TTC549 (cell line): ENCODE data around the gene AUTS2.

Source experiments
- FAIRE-seq: peaks from 2 replicates; lab custom pipeline; 2012; peaks lifted over from hg19 to GRCh38; lab: Jason Lieb, UNC

AUTS2 gene

DNA sequence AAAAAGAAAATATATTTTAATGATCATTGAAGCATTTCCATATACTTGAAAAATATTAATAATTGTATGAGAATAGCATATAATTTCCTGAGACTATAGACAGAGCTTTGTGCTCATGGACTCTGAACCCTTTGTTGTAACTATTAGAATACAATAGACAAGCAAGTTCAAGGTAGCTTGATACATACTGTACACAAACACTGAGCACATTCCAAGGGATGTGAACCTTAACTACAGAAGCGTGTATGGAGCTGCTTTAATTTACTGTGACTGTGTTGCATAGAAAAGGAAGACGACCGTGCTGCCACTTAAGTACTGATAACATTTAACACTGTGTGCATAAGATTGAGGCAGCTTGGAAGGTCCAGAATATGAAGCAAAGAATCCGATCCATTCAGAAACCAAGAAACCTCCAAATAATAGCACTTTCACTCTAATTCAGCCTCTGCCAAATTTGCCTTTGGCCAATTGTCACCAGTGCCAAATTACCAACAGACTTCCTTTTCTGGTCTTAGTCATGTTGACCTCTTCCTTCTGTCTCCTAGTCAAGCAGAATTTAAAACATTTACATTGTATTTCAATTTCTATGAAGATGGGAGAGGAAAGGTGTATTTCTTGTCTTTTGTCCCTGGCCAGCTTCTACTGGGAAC lies 967.6 kb downstream of the AUTS2 start:
- FAIRE-seq: no peak

DNA sequence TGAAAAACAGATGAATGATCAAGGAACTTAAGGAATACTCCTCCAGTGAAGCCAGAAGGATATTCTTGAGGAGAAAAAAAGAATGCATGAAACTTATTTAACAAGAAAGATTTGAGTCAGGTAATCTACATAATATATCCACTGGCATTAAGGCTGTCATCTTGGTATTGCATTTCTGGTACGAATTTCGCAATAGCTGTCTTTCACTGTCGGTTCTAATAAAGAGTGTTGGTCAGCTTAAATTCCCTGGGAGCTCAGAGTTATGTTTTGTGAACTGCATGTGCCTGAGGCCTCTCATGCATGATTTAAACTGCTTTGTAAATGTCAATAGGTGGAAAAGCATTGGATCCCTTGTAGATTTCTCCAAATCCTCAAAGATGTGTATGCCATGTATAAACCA lies 968.4 kb downstream of the AUTS2 start:
- no peak for FAIRE-seq

DNA sequence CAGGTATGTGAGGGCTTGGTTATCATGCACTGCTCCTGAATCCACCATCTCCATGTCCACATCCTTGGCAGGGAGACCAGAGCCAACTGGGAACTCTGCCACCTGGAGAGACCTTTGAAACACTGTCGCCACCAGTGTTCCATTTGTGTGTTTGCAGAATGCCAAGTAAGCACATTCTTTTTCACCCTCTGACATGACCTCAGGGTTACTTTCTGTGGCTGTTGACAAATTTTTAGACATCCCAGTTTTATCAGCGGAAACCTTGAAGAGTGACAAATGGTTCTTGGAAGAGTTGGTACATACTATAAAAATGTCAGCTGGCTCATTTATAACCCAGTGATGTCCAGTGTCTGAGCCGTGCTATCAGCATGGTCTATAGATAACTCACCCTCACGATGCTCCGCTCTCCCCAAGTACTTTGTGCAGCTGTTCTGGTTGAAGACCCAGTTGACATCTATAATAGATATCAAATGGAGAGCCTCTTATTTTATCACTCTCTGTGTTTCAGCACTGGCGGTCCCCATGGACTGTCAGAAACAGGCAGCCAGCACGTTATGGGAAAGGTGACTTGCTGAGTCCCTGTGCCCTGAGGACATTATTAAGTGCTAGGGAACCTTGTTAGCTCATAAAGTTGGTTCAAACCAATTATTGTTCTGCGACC lies 970.5 kb downstream of the AUTS2 start:
- no peak for FAIRE-seq

DNA sequence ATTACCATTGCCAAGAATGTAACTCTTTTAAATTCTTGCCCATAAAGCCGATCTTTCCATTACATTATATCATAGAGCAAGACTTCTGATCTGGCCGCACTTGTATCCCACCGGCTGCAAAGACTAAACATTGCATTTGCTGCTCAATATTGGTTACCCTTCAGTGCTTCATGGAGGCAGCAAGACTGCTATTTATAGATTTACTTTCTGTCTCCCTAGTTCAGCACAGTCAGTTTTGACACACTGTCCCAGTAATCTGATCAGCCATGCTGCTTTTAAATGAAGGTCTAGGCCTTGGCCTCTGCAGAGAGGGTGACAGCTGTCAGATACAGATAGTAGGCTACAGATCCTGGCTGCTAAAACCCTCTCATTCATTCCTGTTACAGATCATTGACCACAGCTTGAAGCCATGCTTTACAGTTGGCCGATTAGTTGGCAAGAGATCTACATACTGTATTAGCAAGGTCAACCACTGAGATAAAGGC lies 971.1 kb downstream of the AUTS2 start:
- FAIRE-seq: no peak

DNA sequence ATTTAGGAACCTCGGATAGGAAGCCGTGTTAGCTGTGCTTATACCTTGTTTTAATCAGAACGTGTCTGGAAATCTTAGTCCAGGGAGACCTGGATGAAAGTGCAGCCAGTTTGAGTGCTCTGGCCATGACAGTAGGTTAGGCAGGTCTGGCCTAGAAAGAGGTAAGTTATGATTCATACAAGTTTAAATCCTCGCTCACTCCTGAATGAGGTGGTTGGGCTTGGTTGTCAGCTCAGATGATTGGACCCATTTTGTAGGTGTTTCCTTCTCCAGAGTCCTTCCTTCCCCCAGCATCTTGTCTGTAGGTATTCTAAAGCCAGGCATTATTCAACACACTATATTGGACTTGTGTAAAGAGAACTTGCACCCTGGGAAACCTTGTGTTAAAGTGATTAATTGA lies 971.8 kb downstream of the AUTS2 start:
- no peak for FAIRE-seq

DNA sequence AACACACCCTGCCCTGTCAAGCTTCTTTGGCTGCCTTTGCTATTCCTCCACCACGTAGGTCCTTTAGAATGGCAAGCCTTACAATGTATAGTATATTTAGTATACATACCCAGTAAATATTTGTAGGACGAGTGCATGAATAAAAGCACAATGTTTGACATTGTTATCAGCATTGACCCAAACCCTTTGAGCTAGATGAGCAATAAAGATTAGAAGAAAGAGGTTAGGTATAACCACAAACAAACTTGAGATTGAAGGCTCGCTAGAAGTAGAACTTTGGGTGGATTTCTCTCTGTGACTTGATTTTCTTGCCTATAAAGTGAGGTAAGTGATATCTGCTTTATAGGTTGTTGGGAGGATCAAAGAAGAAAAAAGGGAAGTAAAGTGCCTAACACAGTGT lies 972.7 kb downstream of the AUTS2 start:
- no peak for FAIRE-seq

DNA sequence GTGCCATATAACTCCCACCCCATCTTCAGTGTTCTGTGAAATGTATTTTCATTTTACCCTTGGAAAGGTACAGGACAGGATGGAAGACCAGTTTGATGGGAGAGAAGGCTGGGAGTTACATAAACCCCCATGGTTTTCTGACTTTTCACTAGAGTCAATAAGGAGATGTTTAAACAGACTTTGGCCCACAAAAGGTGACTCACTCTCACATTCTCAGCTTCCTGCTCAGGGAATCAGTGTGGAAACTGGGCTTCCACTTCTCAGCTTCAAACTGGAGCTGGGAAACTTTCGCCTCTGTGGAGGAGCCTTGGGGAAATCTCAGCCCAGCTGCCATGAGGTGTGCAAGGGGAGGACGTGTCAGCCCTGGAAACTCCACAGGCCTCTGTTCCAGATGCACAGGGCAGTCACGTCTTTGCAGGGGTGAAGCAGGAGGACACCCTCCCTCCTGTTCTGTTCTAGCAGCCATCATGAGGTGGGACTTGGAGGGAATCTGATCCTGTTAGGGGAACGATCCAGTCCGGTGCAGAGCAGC lies 973.2 kb downstream of the AUTS2 start:
- FAIRE-seq: no peak

DNA sequence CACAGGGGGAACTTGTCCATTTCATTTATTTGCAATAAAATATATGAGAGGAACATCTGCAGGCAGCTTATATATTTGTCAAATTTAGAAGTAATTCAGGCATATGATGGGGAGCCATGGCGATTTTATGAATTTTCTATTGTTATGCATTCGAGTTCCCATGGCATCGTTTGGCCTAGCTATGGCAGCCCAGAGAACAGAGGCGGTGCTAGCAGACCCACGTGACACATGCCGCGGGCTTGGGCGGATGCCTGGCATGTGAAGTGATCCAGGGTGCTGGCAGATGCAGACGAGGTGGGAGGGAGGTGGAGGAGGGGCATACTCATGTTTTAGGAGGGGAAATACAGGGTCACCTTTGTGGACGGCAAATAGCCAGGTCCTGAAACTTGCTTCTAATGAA lies 973.7 kb downstream of the AUTS2 start:
- no peak for FAIRE-seq

DNA sequence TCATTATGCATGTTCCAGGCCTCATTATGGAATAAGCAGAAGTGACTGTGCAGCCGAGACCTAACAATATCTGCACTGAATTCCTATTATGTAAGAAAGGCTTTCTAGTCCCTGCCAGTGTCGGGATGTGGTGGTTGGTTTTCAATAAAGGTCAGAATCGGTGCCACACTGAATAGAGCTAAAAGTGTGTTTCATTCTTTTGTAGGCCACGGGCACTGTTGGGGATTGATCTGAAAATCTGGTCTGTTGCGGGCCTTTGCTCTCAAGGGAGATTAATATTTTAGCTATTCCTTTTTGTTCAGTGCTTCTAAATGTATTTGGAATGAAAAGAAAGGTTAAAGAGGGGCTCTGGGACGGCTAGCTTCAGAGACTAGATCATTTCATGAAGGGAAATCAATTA lies 974.3 kb downstream of the AUTS2 start:
- no peak for FAIRE-seq

DNA sequence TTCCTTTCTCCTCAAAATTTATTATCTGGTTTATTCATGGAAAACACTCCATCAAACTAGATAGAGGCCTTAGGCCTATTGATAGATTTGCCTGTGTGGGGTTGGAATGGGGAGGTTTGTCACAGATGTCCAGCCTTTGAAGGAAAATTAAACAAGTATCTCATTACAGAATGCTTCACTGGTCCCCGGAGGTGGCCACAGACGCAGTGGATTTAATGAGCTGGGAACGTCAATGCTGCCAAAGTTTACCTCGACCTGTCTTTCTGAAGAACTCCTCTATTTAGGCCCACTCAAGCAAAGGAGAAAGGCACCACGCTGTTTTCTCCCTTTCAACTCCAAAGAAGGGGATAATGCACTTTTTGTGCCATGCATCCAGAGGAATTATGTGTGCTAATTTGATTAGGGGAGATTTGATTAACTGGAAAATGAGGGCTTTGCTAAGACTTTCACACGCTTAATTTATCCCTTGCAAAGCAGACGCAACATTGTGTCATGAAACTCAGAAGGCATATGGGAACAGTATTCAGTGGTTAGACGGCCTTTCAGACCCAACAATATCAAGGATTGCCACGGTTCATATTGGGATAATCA lies 974.9 kb downstream of the AUTS2 start:
- no peak for FAIRE-seq

DNA sequence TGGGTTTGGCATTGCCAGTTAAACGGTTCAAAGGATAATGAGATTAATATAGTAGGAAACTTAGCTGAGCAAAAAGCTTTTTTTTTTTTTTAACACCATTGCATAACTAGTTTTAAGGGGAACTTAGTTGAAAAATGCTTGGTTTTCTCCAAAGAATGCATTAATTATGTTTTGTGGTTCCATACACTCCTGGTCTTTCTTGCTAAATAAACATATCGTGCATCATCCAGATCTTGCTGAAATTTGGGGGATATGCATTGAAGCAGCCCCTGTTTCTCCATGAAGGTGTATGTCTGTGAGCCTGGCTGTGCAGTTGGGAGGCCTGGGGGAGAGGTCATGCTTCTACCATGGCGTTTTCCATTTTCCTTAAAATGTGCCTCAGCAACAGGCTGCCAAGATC lies 975.4 kb downstream of the AUTS2 start:
- FAIRE-seq: no peak

DNA sequence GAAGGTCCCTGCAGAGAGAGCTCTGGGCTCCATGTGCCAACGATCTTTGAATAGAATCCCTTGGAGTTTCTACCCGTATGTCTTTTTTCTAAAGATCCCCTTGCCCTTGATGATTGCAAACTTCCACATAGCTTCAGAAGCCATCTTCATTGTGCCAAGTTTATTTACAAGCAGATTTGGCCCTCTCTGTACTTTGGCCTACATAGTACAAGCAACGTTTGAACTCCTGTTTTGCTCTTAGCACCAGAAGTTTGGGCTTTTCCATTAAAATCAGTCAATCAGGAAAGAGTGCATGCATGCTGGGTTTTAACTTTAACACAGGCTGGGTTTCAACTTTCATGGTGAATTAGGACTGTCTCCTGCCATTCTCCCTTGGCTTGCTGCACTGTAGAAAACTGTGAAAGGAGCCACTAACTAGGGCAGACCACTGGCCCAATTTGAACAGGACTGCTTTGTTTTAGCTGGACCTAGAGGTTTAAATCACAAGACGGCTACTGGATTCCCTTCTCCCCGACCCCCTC lies 976.1 kb downstream of the AUTS2 start:
- no peak for FAIRE-seq

DNA sequence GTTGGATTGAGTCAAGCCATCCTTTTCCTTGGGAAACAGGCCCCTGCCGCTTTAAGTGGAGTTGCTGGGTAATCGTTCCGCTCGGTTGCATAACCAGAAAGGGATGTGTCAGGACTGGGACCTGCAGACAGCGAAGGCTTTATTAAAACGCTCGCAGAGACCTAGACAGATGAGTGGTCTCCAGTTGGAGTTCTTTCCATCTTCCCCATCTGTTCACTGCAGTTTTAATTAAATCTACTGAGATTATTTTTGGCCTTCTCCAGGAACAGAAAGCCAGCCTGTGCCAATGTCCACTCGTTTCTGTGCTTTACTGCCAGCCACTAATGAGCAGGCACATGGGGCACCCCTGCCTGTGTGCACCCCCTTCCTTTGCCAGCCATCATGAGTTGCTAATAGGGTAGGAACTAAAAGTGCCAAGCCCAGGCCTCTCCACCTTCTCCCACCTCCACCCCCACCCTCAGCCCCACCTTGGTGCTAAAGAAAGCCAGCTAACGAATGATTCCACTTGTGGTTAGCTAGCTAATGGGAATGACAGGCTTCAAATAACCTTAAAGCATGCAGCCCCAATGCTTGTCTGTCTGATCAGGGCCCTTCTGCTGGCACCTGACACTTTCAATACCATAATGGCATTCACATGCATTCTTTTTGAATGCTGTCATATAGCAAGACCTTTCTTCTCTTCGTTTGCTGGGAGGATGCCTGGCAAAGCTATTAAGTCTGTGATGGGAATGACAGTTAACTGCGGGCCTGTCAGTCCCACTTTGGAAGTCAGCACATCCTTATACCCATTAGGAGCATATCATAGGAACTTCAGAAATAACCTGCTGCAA lies 976.9 kb downstream of the AUTS2 start:
- FAIRE-seq: no peak

DNA sequence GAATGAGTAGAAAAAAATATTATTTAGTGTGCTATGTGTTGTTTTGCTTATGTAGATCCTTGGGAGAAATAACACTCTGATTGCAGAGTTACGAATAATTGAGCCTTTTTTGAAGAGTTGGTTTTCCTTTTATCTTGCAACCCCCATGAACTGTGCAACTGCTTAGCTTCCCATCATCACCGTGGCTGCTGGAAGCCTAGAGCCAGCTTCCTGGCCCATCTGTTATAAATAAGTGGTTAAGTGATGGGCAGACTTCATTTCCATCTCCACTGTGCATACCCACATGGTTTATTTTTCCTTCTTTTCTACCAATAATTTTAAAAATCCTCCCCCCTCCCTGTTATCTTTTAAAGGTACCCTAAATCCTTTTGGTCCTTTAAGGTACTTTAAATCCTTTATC lies 978.8 kb downstream of the AUTS2 start:
- FAIRE-seq: no peak

DNA sequence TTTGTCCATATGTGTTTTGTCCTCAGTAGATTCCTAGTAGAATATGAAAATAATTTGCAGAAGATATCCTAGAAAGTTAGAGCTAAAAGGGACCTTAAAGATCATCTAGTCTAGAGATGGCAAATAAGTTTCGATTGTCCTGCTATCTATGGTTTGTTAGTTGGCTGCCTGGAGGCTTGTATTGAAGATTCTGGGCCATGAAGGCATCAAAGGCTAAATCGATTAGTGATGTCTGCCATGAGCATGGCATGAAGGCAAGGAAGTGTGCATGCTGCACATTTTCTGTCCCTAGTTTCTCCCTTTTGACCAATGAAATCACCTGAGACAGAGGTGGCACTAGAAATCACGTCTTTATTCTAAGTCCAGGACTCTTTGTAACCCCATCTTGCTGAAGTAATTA lies 979.9 kb downstream of the AUTS2 start:
- FAIRE-seq: no peak

DNA sequence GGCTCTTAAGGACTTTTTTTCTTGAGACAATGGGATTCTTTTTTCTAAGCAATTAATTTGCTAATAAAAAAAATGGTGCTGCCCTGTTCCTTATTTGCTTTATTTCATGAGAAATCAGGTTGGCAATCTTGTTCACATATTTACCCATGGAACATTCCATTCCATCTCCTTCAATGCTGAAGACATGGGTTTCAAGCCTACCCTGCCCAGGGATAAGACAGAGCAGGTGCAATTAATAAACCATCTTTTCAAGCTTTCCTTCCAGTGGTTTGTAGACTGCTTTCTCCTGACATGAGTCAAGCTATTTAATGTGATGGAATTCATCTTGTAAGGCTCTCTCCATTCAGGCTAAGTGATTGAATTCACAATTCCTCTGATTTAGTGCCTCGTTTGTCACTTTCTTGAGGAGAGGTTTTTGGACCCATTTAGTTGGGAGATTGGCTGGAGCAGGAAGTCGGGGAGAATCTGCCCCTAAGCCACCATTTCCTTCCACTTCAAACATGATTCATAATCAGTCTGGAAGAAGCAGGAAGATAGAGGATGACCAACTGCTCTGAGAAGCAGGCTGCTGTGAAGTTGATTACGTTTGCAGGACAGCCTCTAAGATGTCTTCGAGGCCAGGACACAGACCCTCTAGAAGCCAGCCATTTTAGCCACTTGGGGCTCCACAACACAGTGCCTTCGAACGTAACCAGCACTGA lies 981.3 kb downstream of the AUTS2 start:
- FAIRE-seq: no peak

DNA sequence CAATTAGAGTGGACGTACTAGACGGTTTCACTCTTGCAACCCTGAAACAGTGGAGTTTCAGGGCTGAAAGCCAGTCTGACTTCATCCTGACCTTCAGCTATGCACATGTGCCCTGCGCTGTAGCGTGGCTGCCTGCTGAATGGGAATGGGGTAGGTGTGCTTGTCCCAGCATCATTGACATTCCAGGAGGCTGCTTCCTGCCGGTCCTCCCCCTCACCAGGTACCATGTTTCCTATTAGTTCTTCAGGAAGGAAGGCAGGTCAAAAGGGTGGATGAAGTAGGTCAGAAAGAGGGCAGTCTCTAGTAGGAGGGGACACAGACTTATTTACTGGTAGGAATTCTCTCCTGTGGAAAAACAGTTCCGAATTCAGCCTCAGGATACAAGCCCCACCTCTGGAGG lies 981.9 kb downstream of the AUTS2 start:
- no peak for FAIRE-seq

DNA sequence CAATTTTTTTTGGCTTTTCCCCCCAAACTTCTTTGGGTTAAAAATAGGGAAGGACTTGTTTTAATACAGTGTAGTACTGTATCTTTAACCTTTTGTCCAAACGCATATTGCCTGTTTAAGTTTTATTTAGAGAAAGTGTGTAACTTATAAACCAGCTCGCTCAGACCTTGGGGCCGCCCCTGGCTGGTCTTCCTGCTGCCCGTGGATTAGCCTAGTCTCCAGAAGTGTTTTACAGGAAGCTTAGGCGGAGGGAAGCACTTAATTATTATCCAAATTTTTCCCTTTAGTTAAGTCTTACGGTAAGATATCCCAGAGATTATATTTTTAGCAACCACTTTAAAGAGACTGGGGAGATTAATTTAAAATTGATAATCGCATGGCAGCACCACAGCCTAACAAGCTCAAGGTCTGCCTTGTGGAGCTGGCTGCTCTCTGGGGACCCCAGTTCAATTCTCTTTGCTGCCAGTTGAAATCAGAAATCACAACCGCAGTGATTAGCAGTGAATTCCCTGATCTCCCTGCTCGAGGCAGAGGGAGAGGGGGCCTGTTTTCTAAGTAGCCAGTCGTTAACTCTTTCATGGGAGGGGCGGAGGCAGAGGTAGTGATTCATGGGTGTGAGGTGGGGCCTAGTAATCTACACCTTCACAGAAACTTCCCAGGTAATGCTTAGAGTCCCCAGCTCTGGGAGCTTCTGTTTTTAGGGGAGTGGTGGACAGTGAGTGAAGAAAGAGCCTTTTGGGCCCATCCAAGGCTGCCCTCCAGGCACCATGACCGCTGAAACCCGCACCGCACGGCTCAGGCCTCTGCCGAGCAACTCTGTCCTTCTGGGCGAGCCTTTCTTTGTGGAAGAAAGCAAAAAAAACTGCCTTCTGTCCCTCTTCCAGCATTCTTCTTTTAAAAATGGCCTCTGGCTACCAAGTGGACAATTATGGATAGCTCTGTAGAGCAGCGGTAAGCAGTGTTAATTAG lies 984.9 kb downstream of the AUTS2 start:
- FAIRE-seq: no peak

DNA sequence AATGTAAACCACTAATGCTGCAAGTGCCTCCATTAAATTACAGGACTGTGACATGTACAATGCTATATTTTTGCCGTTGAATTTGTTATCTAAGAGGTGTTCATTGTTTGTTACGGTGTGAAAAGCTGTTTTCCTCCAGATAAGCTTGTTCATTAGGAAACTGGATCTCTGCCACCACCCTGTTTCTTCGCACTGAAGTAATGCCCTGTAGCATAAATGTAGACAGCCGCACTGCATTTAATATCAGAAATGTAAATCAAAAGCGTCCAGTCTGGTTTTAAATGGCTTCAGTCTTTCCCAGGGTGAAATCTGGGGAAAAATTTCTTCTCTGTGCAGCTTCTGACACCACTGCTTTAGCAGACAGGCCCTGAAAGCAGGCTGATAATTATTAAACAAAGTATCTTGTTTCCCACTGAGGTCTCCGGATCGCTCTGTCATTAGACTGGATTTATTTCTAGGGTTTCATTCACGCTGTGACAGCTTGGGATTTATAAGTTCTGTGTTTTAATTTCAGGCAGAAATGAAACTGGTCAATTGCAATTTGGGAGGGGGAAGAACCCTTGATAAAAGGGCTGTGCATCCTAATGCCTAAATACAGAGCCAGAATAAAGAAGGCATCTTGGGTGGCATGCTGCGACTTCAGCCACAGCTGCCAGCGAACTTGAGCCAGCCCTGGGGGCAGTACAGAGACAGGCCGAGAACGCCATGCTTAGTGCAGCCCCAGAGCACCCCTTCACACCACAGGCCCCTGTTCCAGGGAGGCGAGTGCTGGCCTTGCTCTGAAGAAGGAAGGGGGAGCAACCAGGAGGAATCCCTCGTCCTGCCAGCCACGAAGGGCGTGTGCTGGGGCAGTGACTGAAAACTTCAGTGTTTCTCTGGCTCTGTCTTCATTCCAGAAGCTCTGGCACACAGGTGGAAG lies 985.9 kb downstream of the AUTS2 start:
- FAIRE-seq: no peak

DNA sequence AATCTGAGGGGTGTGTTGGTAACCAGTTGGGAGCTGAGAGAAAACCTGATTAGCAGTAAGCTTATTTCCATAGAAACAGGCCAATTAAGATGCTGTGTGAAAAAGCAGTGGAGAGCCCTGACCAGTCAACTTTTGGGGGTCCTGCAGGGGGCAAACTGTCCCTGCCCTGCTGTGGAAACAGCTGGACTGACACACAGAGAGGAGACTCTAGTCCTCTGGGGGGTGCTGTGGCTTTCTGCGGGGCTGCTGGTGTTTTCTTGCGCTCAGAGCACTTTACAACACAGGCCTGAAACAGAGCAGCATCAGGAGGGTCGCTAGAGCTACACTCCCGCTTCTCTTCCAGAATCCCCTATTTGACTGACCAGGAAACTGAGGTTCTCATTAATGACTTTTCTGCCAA lies 986.8 kb downstream of the AUTS2 start:
- FAIRE-seq: no peak
